COLO668 (cell line): ENCODE data around the gene LIN7C.
"Not testable (repeated sequence)": the region's sequence is repeated elsewhere in the genome, so short reads cannot be mapped to it uniquely, and the experiment has no call there.

Experiments used
- DNase-seq: peaks from one replicate; lab custom pipeline; 2025; ENCODE audit not compliant: unreplicated experiment; lab: John Stamatoyannopoulos, UW

Gene LIN7C, protein sequence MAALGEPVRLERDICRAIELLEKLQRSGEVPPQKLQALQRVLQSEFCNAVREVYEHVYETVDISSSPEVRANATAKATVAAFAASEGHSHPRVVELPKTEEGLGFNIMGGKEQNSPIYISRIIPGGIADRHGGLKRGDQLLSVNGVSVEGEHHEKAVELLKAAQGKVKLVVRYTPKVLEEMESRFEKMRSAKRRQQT

DNA sequence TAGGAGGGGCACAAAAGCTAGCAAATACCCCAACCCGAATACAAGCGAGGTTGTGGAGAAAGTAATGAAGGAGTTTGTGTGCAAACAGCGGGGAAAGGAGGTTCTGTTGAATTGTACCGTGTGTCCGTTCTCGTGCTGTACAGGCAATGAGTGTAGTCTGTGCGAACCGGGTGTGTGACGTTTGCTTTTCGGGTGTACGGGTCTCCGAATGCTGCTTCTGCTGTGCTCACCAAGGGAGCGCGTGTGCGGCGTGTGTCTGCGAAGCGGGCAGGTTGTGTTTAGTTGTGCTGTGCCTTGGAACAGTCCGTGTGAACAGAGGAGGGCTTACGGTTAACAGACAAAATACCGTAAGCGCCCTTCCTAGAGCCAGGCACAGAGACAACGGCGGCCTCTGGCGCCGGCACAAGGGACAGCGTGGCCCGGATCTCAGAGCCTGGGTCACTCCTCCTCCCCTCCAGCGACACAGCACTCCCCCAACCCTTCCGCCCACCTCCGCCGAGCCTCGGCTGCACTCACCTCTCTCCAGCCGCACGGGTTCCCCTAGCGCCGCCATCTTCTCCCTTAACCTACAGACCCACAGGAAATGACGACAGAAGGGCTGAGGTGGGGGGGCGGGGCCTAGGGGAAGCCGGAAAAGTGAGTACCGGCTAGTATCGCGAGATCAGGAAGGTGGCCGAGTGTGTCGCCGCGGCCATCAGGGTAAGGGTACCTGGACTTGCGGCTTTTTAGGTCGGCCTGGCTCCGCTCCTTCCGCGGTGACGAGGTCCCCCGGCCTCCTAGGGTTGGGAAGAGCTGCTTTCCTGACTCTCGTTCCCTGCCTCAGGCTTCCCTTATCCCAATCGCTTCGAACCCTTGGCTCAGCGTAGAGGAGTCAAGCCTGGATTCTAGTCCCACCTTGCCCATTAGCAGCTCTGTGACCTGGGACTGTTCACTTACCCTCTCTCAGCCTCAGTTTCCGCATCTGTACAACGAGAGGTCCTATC, at the start of gene LIN7C:
Gene LIN7C (minus strand): TSS at position 570 of the 983 bp plus-strand sequence. CDS start 17 bp downstream, at position 553.
- DNase-seq: peak; percentile 96

DNA sequence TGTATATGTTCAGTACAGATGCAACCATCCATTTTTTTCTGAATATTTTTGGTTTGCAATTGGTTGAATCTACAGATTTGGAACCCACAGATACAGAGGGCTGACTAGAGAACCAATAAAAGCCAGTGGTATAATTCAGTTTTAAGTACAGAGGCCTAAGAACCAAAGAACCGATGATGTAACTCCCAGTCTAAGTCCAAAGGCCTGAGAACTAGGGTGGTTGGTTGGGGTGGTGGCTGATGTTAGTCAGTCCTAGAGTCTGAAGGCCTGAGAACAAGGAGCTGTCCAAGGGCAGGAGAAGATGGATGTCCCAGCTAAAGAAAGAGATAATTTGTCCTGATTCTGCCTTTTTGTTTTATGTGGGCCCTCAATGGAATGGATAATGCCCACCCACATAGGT, 48.7 kb upstream of the LIN7C start:
- no peak for DNase-seq

DNA sequence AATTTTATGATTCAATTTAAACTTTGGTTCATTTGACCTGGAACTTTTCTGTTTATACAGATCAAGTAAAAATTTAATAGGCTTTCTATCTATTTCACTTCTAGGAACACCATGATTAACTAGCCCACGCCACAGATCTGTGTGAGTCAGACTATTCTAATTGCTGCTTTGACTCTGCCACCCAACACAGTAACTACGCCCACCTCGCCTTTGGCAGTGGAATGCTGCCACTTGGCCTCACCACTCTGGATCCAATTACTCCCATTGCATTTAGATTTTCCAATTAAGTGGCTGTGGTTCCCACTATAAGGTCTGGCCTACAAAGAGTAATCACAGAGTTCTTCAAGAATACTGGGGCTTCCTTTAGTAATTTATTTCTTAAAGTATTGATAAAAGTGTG, 46.6 kb upstream of the LIN7C start:
- no peak for DNase-seq

DNA sequence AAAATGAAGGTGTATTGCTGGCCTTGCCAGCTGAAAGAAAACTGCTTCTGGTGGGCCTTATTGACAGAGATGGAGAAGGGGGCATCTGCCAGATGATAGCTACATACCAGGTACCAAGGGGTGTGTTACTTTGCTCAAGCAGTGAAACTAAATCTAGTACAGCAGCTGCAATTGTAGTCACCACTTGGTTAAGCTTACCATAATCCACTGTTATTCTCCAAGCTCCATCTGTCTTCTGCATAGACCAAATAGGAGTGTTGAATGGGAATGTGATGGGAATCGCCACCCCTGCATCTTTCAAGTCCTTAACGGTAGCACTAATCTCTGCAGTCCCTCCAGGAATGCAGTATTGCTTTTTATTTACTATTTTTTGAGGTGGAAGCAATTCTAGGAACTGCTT, 45.8 kb upstream of the LIN7C start:
- no peak for DNase-seq

DNA sequence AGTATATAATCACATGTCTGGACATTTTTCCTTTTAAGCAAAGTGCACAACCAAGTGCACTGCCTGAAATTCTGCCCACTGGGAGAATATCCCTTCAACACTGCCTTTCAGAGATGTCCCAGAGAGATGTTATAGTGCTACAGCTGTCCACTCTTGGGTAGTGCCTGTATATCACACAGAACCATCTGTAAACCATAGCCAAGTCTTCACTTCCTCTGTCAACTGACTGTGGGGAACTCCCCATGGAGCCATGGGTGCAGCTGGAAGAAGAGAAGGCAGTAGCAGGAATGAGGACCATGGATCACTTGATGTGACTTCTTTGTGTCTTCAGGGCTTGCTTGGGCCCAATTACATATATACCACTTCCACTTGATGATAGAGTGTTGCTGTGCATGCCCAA, 44.6 kb upstream of the LIN7C start:
- no peak for DNase-seq

DNA sequence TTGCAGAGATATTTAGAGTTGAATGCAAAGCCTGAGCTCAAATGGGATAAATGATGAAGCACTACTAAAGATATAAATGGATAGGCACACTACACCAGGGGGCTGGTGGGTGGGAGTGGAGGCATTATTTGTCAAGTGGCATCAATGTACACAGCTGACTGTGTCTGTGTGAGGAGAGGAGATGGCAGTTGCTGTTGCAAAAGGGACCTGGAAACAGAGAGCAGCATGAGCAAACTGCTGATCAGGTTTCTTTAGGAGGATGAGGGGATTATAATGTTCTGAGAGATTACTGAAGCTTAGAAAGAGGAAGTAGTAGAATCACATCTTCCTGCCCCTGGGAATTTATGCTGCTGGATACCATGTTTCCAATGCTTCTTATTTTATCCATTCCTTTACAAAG, 39.4 kb upstream of the LIN7C start:
- DNase-seq: no peak

DNA sequence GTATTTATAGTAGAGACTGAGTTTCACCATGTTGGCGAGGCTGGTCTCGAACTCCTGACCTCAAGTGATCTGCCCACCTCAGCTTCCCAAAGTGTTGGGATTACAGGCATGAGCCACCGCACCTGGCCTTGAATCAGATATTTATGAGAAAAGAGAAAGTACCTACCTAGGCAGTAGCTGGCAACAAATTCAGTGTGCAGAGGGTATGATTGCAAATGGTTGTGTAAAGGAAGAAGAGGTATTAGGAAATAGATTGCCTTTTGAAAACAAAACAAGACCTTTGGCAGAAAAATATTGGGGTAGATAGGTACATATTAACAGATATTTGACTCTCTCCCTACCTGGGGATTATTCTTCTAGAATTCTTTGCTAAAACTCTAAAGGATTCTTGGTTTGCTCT, 38.5 kb upstream of the LIN7C start:
- no peak for DNase-seq

DNA sequence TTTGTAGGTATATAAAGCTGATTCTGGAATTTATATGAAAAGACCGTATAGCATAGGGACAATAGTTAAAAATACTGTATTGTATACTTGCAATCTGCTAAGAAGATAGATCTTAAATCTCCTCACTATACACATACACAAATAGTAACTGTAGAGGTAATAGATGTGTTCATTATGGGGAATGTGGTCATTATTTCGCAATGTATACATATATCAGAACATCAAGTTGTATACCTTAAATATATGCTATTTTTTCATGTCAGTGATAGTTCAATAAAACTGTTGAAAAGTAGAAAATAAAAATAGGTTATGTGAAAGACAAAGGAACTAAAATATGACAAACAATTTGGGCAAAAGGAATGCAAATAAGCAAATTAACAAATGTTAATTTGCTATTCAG, 35.2 kb upstream of the LIN7C start:
- DNase-seq: no peak

DNA sequence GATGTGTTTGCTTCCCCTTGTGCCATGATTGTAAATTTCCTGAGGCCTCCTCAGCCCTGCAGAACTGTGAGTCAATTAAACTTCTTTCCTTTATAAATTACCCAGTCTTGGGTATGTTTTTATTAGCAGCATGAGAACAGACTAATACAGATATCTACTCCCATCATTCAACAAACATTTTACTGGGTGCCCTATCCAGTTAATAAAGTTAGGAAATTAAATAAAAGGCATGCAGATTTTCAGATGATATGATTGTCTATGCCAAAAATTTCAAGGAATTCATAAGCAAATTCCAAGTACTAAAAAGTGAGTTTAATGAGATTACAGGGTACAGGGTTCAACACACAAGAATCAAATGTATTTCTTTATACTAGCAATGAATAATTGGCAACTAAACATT, 33.5 kb upstream of the LIN7C start:
- DNase-seq: no peak

DNA sequence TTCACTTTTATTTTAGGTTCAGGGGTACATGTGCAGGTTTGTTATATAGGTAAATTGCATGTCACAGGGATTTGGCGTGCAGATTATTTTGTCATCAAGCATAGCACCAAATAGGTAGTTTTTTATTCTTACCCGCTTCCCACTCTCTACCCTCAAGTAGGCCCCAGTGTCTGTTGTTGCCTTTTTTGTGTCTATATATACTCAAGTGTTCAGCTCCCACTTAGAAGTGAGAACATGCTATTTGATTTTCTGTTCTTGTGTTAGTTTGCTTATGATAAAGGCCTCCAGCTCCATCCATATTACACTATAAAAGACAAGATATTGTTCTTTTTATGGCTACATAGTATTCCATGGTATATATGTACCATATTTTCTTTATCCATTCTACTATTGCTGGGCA, 28.5 kb upstream of the LIN7C start:
- no peak for DNase-seq

DNA sequence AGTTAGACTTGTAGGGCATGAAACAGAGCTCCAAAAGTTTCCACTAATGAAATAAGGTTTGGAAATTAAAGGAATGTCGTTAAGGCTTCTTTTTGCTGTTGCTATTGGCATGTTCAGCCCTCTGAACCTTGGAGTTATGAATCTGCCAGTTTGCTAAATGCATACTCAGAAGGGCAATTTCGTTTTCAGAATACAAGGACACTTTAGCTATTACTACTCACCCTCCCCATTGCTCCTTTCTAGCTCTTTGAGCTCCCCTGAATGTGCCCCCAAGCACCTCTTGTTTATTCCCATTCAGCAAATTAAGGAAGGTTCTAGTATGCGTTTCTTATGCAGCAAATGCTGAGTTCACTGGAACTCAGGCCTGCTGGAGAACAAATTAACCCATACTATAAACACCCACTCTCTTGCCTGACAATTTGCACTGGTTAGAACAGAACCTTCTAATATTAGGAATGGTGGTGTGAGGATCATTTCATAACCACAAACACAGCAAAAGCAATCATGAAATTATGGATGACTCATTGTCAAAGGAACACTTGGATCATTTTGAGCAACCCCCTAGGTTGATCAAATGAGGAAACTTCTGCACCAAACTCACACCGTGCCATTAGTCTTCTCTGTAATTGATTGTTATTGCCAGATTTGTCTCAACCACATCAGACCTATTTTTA, 26.2 kb upstream of the LIN7C start:
- no peak for DNase-seq

DNA sequence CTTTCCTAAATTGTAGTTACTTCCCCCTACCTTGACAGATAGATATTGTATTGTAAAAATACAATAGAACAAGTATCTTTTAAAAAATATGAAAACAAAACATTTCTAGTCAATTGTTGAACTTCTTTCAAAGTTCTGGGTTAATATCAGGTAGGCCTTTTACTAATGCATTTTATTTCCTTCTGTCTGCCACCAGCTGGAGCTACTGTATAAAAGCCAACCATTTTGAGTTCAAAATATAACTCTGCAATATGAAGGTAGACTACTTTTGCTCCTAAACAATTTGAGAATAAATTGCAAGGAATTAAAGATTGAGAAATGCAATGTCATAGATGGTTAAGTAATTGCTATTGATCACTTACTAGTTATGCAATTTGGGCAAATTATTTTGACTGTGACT, 22.1 kb upstream of the LIN7C start:
- no peak for DNase-seq

DNA sequence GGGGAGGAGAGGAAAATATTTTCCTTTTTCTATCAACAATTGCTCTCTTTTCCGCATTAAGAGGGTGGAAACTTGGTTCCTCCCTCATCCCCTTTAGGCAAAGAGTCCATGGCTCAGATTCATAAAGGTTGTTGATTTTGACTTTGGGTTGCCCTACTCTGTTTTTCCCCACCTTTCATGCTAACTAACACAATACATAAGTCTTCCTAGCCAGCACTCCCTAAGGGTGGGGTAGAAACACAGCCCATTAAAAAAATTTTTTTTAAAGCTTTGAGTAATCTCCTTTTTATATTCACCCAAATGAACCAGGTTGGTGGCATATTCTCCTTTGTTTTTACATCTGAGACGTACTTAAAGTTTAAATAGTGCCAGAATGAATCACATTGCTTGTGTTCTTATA, 20.0 kb upstream of the LIN7C start:
- DNase-seq: no peak

DNA sequence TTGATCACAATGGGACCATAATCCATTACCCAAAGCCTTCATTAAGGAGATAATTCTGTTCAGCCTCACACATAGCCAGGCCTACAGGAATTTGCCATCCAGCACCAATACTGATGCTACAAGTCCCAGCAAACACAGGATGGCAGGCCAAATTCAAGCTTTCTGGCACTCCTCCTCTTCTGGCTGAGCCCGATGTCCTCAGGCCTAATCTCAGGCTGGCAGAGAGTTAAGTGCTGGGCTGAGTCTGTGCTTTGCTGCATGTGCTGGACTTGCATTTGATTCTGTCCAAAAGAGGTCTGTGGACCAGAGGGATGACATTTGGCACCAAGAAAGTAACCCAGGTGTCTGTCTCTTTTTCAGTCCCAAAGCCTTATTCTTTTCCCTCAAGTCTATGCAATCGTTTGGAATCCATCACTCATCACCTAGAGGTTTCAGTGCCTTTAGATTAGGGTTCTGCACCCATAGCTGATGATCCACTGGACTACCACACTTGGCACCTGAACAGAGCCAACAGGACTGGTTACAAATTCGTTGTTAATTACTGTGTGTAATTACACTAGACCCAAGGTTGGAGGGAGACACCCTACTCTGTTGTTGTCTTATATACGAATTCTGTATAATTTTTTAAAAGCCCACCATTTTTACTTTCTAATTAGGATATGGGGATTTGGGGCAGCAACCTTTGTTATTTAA, 19.4 kb upstream of the LIN7C start:
- DNase-seq: no peak

DNA sequence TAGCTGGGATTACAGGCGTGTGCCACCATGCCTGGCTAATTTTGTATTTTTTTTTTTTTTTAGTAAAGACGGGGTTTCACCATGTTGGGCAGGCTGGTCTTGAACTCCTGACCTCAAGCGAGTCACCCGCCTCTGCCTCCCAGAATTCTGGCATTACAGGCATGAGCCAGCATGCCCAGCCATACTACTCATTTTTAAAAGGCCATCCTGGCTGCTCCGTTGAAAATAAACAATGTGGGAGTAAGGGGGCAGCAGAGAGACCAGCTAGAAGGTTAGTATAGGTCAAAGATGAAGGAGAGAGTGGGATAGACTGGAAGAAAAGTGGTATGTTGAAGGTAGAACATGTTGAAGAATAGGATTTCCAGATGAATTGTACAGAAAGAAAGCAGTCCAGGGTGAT, 17.6 kb upstream of the LIN7C start:
- no peak for DNase-seq

DNA sequence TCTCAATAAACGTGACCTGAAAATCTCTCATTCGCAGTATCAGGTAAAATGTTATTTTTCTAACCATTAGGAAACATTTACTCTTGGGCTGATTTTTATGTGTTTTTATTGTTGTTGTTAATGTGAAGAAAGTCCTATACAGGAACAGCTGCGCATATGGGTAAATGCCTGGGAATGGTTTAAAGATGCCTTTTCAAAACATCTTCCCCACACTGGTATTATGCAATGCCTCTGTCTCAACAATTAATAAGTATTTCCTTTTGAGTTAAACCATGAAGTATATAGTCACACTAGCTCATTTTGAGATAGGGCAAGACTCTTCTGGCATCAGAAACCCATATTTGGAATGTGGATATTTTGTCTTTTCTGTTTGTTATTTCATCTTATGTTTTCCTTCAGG, 13.7 kb upstream of the LIN7C start:
- DNase-seq: no peak

DNA sequence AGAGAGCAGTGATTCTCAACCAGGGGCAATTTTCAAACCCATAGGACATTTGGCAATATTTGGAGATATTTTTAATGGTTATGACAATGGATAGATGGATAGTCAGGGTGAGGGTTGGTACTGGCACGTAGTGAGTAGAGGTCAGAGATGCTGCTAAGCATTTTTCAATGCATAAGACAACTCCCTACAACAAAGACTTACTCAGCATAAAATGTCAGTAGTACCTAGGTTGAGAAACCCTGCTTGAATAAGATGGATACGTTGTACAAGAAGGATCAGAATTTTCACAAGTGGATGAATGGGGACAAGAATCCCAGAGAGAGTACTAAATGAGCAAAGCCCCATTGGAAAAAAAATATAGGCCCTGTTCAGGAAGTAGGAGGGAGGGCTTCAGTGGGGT, 11.9 kb upstream of the LIN7C start:
- DNase-seq: no peak

DNA sequence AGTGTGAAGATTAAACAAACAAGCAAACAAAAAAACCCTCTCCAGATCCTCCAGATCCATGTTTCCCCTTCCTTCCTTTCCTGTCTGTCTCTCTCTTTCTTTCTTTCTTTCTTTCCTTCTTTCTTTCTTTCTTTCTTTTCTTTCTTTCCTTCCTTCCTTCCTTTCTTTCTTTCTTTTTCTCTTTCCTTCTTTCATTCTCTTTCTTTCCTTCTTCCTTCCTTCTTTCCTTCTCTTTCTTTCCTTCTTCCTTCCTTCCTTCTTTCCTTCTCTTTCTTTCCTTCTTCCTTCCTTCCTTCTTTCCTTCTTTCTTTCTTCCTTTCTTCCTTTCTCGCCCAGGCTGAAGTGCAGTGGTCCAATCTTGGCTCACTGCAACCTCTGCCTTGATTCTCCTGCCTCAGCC, 10.9 kb upstream of the LIN7C start:
- not testable (repeated sequence) for DNase-seq

DNA sequence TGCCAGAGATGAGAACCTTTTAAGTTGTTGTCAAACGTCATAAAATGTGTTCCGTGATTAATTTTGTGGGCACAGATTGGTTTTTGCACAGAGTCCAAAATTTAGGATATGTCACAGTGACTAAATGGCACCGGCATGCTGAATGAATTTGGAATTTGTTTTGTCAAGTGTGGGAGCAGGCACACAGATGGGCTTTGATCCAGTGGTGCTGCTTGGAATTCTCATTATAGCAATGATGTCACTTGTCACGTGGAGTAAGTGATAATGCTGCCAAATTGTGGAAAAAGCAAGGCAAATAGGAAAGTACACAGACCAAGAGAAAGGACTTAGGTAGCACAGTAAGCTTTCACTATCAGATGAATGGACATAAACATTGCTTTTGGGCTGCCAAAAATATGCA, 8.0 kb upstream of the LIN7C start:
- DNase-seq: no peak

DNA sequence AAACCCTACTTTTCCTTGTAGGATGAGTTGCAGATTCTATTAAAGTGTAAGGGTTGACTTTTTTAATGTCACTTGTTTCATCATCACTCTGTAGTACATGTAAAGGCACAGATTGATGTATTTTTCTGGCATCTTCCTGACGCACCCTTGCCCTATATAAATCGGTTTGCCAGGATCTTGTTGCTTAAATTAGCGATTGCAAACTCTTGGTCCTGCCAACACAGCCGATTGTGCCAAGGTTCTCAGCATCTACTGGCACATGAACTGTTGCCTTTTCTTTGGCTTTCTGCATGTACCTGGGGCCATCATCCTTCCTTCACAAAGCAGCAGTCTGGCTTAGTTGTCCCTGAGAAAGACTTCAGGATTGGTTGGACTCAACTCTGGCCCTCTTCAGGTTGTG, 7.5 kb upstream of the LIN7C start:
- DNase-seq: no peak

DNA sequence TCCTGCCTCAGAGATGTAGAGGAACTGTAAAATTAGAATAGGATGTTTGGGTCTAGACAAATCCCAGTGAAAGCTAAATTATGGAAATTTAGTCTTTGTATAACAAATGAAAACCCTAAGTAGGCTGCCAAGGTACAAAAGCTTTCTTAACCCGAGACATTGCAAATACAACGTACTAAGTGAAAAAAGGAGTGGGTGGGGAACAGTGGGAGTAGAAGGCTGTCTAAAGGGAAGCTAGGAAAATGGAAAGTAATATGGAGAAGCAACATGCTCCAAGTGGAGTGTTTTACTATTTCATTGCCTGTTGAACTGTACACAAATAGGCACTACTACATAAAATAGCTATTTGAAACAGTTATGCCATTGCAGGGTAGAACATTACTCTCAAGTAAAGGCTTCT, 6.8 kb upstream of the LIN7C start:
- DNase-seq: no peak
